GM12878 (cell line): ENCODE measurements around the gene SLIT1. TPM values are rescaled to one million over a fixed set of nuclear protein-coding genes. Genes with fewer than 3 reads are reported as not detected.

Experiments used
- BHLHE40 ChIP-seq, 2 experiments: fragments of 450-650 bp in 1 of 2; IDR thresholded peaks; 2 replicates each; pipeline ENCODE4 v1.6.1; 2011 to 2017; ENCODE audit warnings: low read depth in 2 of 2, borderline replicate concordance in 1 of 2, improper control_type of control experiment in 1 of 2, low read length in 1 of 2, mild to moderate bottlenecking in 1 of 2
- IKZF1 ChIP-seq: fragments of 450-650 bp; conservative IDR thresholded peaks from 2 replicates; pipeline ENCODE4 v1.6.1; 2017; ENCODE audit warnings: antibody characterized with exemption, mild to moderate bottlenecking
- MTA2 ChIP-seq: fragments of 450-650 bp; IDR thresholded peaks from 2 replicates; pipeline ENCODE4 v1.6.1; 2016; ENCODE audit warnings: low read depth, mild to moderate bottlenecking, moderate library complexity
- NFIC ChIP-seq: IDR thresholded peaks from 2 replicates; pipeline ENCODE4 v1.6.1; 2012; ENCODE audit warnings: low read depth, mild to moderate bottlenecking, inconsistent platforms, low read length, moderate library complexity
- PML ChIP-seq: IDR thresholded peaks from 2 replicates; pipeline ENCODE4 v1.6.1; 2012; ENCODE audit warnings: low read length, inconsistent platforms
- POLR2AphosphoS5 ChIP-seq: IDR thresholded peaks from 2 replicates; pipeline ENCODE4 v1.6.1; 2011; ENCODE audit warnings: mild to moderate bottlenecking, low read length, inconsistent platforms
- RAD51 ChIP-seq: fragments of 450-650 bp; IDR thresholded peaks from 2 replicates; pipeline ENCODE4 v1.6.1; 2016; ENCODE audit warnings: moderate library complexity, mild to moderate bottlenecking, inconsistent platforms
- SMAD5 ChIP-seq: IDR thresholded peaks from 2 replicates; pipeline ENCODE4 v1.6.1; 2016; ENCODE audit warnings: antibody characterized with exemption, low read depth
- SPI1 ChIP-seq: IDR thresholded peaks from 2 replicates; pipeline ENCODE4 v1.6.1; 2011; ENCODE audit warnings: low read depth, mild to moderate bottlenecking, low read length, moderate library complexity, borderline replicate concordance; ENCODE audit not compliant: insufficient read depth
- ZNF622 ChIP-seq: fragments of 450-650 bp; IDR thresholded peaks from 2 replicates; pipeline ENCODE4 v1.6.1; 2017; ENCODE audit warnings: mild to moderate bottlenecking, inconsistent platforms
- polyA plus RNA-seq, 11 experiments: library from polyadenylated mRNA; depleted of rRNA in 4 of 11; unstranded in 6 of 11; stranded (reverse) in 5 of 11; fragments of >200 nt; fragmentation: Nextera tagmentation in 4 of 11; fragmentation: Illumina TruSeq in 1 of 11; extraction: Ambion mirVana in 4 of 11; extraction: Trizol in 1 of 11; gene quantifications; 1 replicate in 1 of 11; 2 replicates in 10 of 11; pipeline versions ENCODE4 v1.2.1 to v1.2.3, GENCODE V29; 2011 to 2016; ENCODE audit warnings: inconsistent platforms in 2 of 11, missing spikeins in 2 of 11, low read depth in 1 of 11
- total RNA-seq, 4 experiments: library from RNA; depleted of rRNA in 3 of 4; stranded (reverse); fragments of >200 nt in 3 of 4; fragmentation: Illumina TruSeq in 1 of 4; extraction: Trizol in 1 of 4; gene quantifications; 2 replicates each; pipeline versions ENCODE4 v1.2.1 to v1.2.3, GENCODE V29; 2013 to 2021
- TF ChIP-seq, protein P1 (sequence below): fragments of 450-650 bp; formaldehyde crosslinking; IDR thresholded peaks from 2 replicates; pipeline ENCODE4 v1.5.0; 2022; ENCODE audit warnings: mild to moderate bottlenecking, missing genetic modification characterization
- TF ChIP-seq, protein P2 (sequence below): fragments of 450-650 bp; IDR thresholded peaks from 2 replicates; pipeline ENCODE4 v1.6.1; 2016; ENCODE audit warnings: mild to moderate bottlenecking

SLIT1 gene
- total and polyA plus RNA-seq, 10 of the 15 experiments (the other 5 are each of a cell fraction or from before 2014, with no cell fraction given) = 0.04 to 0.19 (median 0.06) TPM; not detected in 4

DNA sequence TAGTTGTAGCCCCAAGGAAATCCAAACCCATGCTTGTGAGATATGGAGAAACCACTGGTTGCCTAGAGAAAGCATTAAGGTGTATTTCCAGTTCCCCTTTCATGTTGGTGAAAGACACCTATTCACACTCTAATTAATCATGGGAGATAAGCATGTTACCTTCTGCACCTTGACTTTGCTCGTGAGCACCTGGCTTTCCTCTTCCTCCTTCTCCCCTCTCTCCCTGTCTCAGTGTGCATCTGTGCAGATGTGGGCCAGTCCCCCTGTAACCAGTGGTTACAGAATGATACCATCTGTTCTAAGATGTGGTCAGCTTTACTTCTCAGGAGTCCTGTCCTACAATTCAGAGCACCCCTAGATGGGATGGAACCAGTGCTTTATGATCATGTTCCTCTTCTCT lies 193.0 kb downstream of the SLIT1 start (continued):
- TF ChIP-seq, protein P1, sequence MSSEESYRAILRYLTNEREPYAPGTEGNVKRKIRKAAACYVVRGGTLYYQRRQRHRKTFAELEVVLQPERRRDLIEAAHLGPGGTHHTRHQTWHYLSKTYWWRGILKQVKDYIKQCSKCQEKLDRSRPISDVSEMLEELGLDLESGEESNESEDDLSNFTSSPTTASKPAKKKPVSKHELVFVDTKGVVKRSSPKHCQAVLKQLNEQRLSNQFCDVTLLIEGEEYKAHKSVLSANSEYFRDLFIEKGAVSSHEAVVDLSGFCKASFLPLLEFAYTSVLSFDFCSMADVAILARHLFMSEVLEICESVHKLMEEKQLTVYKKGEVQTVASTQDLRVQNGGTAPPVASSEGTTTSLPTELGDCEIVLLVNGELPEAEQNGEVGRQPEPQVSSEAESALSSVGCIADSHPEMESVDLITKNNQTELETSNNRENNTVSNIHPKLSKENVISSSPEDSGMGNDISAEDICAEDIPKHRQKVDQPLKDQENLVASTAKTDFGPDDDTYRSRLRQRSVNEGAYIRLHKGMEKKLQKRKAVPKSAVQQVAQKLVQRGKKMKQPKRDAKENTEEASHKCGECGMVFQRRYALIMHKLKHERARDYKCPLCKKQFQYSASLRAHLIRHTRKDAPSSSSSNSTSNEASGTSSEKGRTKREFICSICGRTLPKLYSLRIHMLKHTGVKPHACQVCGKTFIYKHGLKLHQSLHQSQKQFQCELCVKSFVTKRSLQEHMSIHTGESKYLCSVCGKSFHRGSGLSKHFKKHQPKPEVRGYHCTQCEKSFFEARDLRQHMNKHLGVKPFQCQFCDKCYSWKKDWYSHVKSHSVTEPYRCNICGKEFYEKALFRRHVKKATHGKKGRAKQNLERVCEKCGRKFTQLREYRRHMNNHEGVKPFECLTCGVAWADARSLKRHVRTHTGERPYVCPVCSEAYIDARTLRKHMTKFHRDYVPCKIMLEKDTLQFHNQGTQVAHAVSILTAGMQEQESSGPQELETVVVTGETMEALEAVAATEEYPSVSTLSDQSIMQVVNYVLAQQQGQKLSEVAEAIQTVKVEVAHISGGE (CRISPR knock-in tag) = no peak
- TF ChIP-seq RAD51 (no peak), MTA2 (0 out of 2 replicates have a peak, but pooled peaks have one; percentile 30), IKZF1 (peak; percentile 54), PML (no peak), SPI1 (peak; percentile 83), BHLHE40 (IDR thresholded peaks at IDR 0.05; ENCODE audit: borderline replicate concordance in 1 of 2, low read depth in 2 of 2, low read length in 1 of 2) (peak; percentile 27 to 41; a peak in 2 of 4 replicates), POLR2AphosphoS5 (no peak; the same call in 1 of the 2 replicates), SMAD5 (no peak), NFIC (peak; percentile 34; the same call in 1 of the 2 replicates), ZNF622 (no peak)
- TF ChIP-seq, protein P2, sequence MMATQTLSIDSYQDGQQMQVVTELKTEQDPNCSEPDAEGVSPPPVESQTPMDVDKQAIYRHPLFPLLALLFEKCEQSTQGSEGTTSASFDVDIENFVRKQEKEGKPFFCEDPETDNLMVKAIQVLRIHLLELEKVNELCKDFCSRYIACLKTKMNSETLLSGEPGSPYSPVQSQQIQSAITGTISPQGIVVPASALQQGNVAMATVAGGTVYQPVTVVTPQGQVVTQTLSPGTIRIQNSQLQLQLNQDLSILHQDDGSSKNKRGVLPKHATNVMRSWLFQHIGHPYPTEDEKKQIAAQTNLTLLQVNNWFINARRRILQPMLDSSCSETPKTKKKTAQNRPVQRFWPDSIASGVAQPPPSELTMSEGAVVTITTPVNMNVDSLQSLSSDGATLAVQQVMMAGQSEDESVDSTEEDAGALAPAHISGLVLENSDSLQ = peak; percentile 19; the same call in 1 of the 2 replicates
